ENCODE results near the gene CACNA2D4.

Gene CACNA2D4

GRCh38 chr12:1769809-1770494 is 148.5 kb downstream of the CACNA2D4 start:
- peaks cover 14% of the 10 kb centered on the region for H3K79me1 ChIP-seq (replicated peaks; ENCODE audit: low read length, poor library complexity, severe bottlenecking)
- H4K91ac ChIP-seq (ENCODE audit: low read length): no peak overlapping the region
- no peak overlapping the region for H2BK120ac ChIP-seq (ENCODE audit: low read depth, low read length)
- no peak overlapping the region for H3K4me2 ChIP-seq (ENCODE audit: low read length, poor library complexity, severe bottlenecking)
- H2BK12ac ChIP-seq (ENCODE audit: low read length in 2 of 2): no peak overlapping the region
- H3K14ac ChIP-seq (ENCODE audit: low read length in 2 of 2): no peak overlapping the region
- H2AK5ac ChIP-seq (ENCODE audit: low read length, severe bottlenecking): no peak overlapping the region
- peaks cover 7% of the 10 kb centered on the region for H3K4me1 ChIP-seq (ENCODE audit: control insufficient read depth, insufficient read depth, low read depth, low read length)
- no peak overlapping the region for H3K4ac ChIP-seq (ENCODE audit: low read depth in 1 of 2, low read length in 2 of 2)
- no peaks in the 10 kb centered on the region for H3K27me3 ChIP-seq (ENCODE audit: control insufficient read depth in 1 of 2, insufficient read depth in 1 of 2, low read length in 2 of 2)
- no peak overlapping the region for H3K9ac ChIP-seq (ENCODE audit: low read length)
- H3K9me3 ChIP-seq (ENCODE audit: control insufficient read depth, low read length): no peaks in the 10 kb centered on the region
- H2BK15ac ChIP-seq (ENCODE audit: low read depth, poor library complexity, severe bottlenecking): no peak overlapping the region
- 86% methylated on average over 5 of the region's 8 CpGs for WGBS
- H2BK5ac ChIP-seq (ENCODE audit: low read depth, low read length, poor library complexity, severe bottlenecking): no peak overlapping the region
- no peak overlapping the region for H3K27ac ChIP-seq (ENCODE audit: low read length, poor library complexity, severe bottlenecking)
- H4K8ac ChIP-seq (ENCODE audit: low read length): no peak overlapping the region
- H2AFZ ChIP-seq (ENCODE audit: low read depth, low read length): no peak overlapping the region
- H3K4me3 ChIP-seq (ENCODE audit: insufficient read depth in 1 of 2, low read depth in 1 of 2, low read length in 2 of 2): no peak overlapping the region
- no peak for DNase-seq
- H3K23ac ChIP-seq (ENCODE audit: low read length in 2 of 2): no peak overlapping the region
- no peak overlapping the region for H3K18ac ChIP-seq (ENCODE audit: low read depth in 1 of 2, low read length in 2 of 2)
- H3K36me3 ChIP-seq (ENCODE audit: control insufficient read depth in 1 of 2, insufficient read depth in 2 of 2, low read depth in 1 of 2, low read length in 2 of 2): peaks cover 6 to 12% of the 10 kb centered on the region in 2 experiments

GRCh38 chr12:1768615-1769014 is 149.8 kb downstream of the CACNA2D4 start:
- Histone ChIP-seq H2BK5ac (ENCODE audit: low read depth, low read length, poor library complexity, severe bottlenecking) (no peak overlapping the region), H3K27ac (ENCODE audit: low read length, poor library complexity, severe bottlenecking) (no peak overlapping the region), H3K23ac (ENCODE audit: low read length in 2 of 2) (no peak overlapping the region), H4K91ac (ENCODE audit: low read length) (no peak overlapping the region), H3K4ac (ENCODE audit: low read depth in 1 of 2, low read length in 2 of 2) (no peak overlapping the region), H2AFZ (ENCODE audit: low read depth, low read length) (no peak overlapping the region), H2BK12ac (ENCODE audit: low read length in 2 of 2) (no peak overlapping the region), H3K27me3 (ENCODE audit: control insufficient read depth in 1 of 2, insufficient read depth in 1 of 2, low read length in 2 of 2) (no peaks in the 10 kb centered on the region), H3K4me3 (ENCODE audit: insufficient read depth in 1 of 2, low read depth in 1 of 2, low read length in 2 of 2) (no peak overlapping the region), H3K4me1 (ENCODE audit: control insufficient read depth, insufficient read depth, low read depth, low read length) (peaks cover 7% of the 10 kb centered on the region), H4K8ac (ENCODE audit: low read length) (no peak overlapping the region), H3K9ac (ENCODE audit: low read length) (no peak overlapping the region), H3K4me2 (ENCODE audit: low read length, poor library complexity, severe bottlenecking) (no peak overlapping the region), H2AK5ac (ENCODE audit: low read length, severe bottlenecking) (no peak overlapping the region), H3K9me3 (ENCODE audit: control insufficient read depth, low read length) (no peaks in the 10 kb centered on the region), H2BK15ac (ENCODE audit: low read depth, poor library complexity, severe bottlenecking) (no peak overlapping the region), H3K36me3 (ENCODE audit: control insufficient read depth in 1 of 2, insufficient read depth in 2 of 2, low read depth in 1 of 2, low read length in 2 of 2) (peaks cover 6 to 10% of the 10 kb centered on the region in 2 experiments), H2BK120ac (ENCODE audit: low read depth, low read length) (no peak overlapping the region), H3K79me1 (replicated peaks; ENCODE audit: low read length, poor library complexity, severe bottlenecking) (peaks cover 14% of the 10 kb centered on the region), H3K14ac (ENCODE audit: low read length in 2 of 2) (no peak overlapping the region), H3K18ac (ENCODE audit: low read depth in 1 of 2, low read length in 2 of 2) (no peak overlapping the region)
- WGBS: no CpG with 5 or more reads among the region's 1 CpG
- DNase-seq: no peak

- Histone ChIP-seq H3K4me2 (ENCODE audit: low read length, poor library complexity, severe bottlenecking) (no peak overlapping the region), H3K4me1 (ENCODE audit: control insufficient read depth, insufficient read depth, low read depth, low read length) (peaks cover 7% of the 10 kb centered on the region), H2BK5ac (ENCODE audit: low read depth, low read length, poor library complexity, severe bottlenecking) (no peak overlapping the region), H4K91ac (ENCODE audit: low read length) (no peak overlapping the region), H2BK12ac (ENCODE audit: low read length in 2 of 2) (no peak overlapping the region), H2AK5ac (ENCODE audit: low read length, severe bottlenecking) (no peak overlapping the region), H3K36me3 (ENCODE audit: control insufficient read depth in 1 of 2, insufficient read depth in 2 of 2, low read depth in 1 of 2, low read length in 2 of 2) (peaks cover 0 to 6% of the 10 kb centered on the region in 2 experiments), H3K79me1 (replicated peaks; ENCODE audit: low read length, poor library complexity, severe bottlenecking) (peaks cover 11% of the 10 kb centered on the region), H3K9ac (ENCODE audit: low read length) (no peak overlapping the region), H3K4ac (ENCODE audit: low read depth in 1 of 2, low read length in 2 of 2) (no peak overlapping the region), H3K14ac (ENCODE audit: low read length in 2 of 2) (no peak overlapping the region), H2BK15ac (ENCODE audit: low read depth, poor library complexity, severe bottlenecking) (no peak overlapping the region), H3K4me3 (ENCODE audit: insufficient read depth in 1 of 2, low read depth in 1 of 2, low read length in 2 of 2) (no peak overlapping the region), H3K27ac (ENCODE audit: low read length, poor library complexity, severe bottlenecking) (no peak overlapping the region), H2AFZ (ENCODE audit: low read depth, low read length) (no peak overlapping the region), H3K23ac (ENCODE audit: low read length in 2 of 2) (no peak overlapping the region), H2BK120ac (ENCODE audit: low read depth, low read length) (no peak overlapping the region), H3K9me3 (ENCODE audit: control insufficient read depth, low read length) (no peaks in the 10 kb centered on the region), H4K8ac (ENCODE audit: low read length) (no peak overlapping the region), H3K27me3 (ENCODE audit: control insufficient read depth in 1 of 2, insufficient read depth in 1 of 2, low read length in 2 of 2) (no peaks in the 10 kb centered on the region), H3K18ac (ENCODE audit: low read depth in 1 of 2, low read length in 2 of 2) (no peak overlapping the region)
- WGBS: 88% methylated on average over 1 of the region's 1 CpG
- no peak for DNase-seq
Measured at GRCh38 chr12:1767407-1768090, 150.9 kb downstream of the CACNA2D4 start.

GRCh38 chr12:1766110-1766509 is 152.3 kb downstream of the CACNA2D4 start:
- H2AFZ ChIP-seq (ENCODE audit: low read depth, low read length): no peak overlapping the region
- no peaks in the 10 kb centered on the region for H3K9me3 ChIP-seq (ENCODE audit: control insufficient read depth, low read length)
- no peak overlapping the region for H2BK5ac ChIP-seq (ENCODE audit: low read depth, low read length, poor library complexity, severe bottlenecking)
- no peak overlapping the region for H2BK15ac ChIP-seq (ENCODE audit: low read depth, poor library complexity, severe bottlenecking)
- no peak overlapping the region for H3K4me3 ChIP-seq (ENCODE audit: insufficient read depth in 1 of 2, low read depth in 1 of 2, low read length in 2 of 2)
- no peak overlapping the region for H3K14ac ChIP-seq (ENCODE audit: low read length in 2 of 2)
- H3K27me3 ChIP-seq (ENCODE audit: control insufficient read depth in 1 of 2, insufficient read depth in 1 of 2, low read length in 2 of 2): no peaks in the 10 kb centered on the region
- no peak overlapping the region for H4K8ac ChIP-seq (ENCODE audit: low read length)
- no peak overlapping the region for H2BK12ac ChIP-seq (ENCODE audit: low read length in 2 of 2)
- H3K27ac ChIP-seq (ENCODE audit: low read length, poor library complexity, severe bottlenecking): peak overlapping the region; percentile 12
- H3K79me1 ChIP-seq (replicated peaks; ENCODE audit: low read length, poor library complexity, severe bottlenecking): peaks cover 11% of the 10 kb centered on the region
- H3K23ac ChIP-seq (ENCODE audit: low read length in 2 of 2): no peak overlapping the region
- no peak overlapping the region for H3K4me2 ChIP-seq (ENCODE audit: low read length, poor library complexity, severe bottlenecking)
- no peak for DNase-seq
- H3K36me3 ChIP-seq (ENCODE audit: control insufficient read depth in 1 of 2, insufficient read depth in 2 of 2, low read depth in 1 of 2, low read length in 2 of 2): peaks cover 0 to 6% of the 10 kb centered on the region in 2 experiments
- peaks cover 9% of the 10 kb centered on the region for H3K4me1 ChIP-seq (ENCODE audit: control insufficient read depth, insufficient read depth, low read depth, low read length)
- no peak overlapping the region for H3K9ac ChIP-seq (ENCODE audit: low read length)
- H4K91ac ChIP-seq (ENCODE audit: low read length): no peak overlapping the region
- no peak overlapping the region for H3K4ac ChIP-seq (ENCODE audit: low read depth in 1 of 2, low read length in 2 of 2)
- 100% methylated on average over 1 of the region's 1 CpG for WGBS
- no peak overlapping the region for H2AK5ac ChIP-seq (ENCODE audit: low read length, severe bottlenecking)
- H3K18ac ChIP-seq (ENCODE audit: low read depth in 1 of 2, low read length in 2 of 2): no peak overlapping the region
- no peak overlapping the region for H2BK120ac ChIP-seq (ENCODE audit: low read depth, low read length)

All from mesenchymal stem cell (in vitro differentiated cells and primary cell).